Nucleus accumbens (tissue), 56 donors: ENCODE measurements around the gene CPNE7.
A peak's percentile ranks its signal among the peaks of the same experiment; 100 is the strongest.

Experiments used
- DNase-seq, 56 donors: peaks; one replicate each; lab custom pipeline; 2025; lab: John Stamatoyannopoulos, UW

The CPNE7 gene

DNA sequence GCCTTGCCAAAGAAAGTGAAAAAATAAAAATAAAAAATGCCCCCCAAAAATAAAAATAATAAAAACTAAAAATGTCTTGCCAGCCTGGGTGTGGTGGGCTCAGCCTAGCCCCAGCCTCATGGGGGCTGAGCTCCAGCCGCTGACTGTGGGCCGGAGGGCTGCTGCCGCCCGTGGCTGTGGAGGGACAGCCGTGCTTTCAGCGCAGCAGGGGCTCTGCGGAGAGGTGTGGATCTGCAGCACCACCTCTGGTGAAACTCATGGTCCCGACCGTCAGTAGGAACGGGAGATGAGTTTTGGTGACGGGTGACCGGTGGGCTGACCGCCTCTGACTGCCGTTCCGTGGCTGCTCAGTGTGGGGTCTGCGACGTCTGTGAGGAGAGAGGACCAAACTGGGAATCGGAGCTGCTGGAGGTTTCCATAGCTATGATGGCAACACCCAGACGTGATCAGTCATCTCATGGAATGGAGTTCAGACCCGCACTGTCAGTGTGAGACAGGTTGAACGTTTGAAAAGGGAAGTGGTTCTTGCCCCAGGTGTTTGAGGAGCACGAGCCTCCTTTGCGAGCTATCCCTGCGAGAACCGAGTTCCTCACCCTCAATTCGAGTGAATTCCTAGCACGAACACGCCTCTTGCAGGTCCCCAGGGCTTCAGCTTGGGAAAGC is 27.1 kb upstream of the CPNE7 start:
- DNase-seq, result no peak

DNA sequence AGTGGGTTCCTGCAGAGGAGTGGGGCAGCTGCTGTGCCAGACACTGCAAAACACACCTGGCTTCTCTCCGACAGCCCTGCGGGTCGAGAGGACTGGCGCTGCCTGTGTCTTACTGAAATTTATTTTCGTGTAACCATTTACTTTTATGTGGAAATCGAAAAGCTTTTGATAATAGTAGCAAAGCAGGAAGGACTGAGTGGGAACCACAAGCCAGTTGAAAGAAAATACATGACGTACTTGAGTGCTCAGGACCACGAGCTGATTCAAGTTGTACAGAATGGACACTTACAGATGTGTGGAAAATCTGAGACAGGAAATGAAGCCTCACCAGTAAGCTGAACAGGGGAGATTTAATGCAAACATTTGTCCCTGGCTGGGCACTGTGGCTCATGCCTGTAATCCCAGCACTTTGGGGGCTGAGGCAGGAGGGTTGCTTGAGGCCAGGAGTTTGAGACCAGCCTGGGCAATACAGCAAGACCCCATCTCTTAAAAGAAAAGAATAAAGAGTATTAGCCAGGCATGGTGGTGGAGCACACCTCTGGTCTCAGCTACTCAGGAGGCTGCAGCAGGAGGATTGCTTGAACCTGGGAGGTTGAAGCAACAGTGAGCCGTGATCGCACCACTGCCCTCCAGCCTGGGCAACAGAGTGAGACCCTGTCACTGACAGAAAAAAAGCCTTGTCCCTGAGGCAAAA is 26.4 kb upstream of the CPNE7 start:
- DNase-seq, result no peak

DNA sequence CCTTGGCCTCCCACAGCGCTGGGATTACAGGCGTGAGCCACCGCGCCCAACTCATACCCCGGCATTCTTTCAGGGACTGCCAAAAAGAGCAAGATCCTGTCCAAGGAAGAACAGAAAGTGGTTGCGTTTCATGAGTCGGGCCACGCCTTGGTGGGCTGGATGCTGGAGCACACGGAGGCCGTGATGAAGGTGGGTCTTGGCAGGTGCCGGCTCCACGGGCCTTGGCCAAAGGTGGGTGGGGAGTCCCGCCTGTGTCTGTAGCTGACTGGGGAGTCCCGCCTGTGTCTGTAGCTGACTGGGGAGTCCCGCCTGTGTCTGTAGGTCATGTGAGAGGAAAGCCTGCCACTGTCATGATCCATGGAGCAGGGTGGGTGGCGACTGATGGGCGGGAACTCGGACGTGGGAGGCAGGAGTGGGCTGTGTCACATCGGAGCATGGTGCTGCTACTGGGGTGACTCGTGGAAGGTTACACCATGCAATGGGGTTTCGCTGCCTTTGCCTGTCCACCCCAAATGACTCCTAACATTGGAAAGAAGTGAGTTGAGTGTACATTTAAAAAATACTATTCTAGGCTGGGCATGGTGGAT is 25.0 kb upstream of the CPNE7 start:
- DNase-seq, result no peak

DNA sequence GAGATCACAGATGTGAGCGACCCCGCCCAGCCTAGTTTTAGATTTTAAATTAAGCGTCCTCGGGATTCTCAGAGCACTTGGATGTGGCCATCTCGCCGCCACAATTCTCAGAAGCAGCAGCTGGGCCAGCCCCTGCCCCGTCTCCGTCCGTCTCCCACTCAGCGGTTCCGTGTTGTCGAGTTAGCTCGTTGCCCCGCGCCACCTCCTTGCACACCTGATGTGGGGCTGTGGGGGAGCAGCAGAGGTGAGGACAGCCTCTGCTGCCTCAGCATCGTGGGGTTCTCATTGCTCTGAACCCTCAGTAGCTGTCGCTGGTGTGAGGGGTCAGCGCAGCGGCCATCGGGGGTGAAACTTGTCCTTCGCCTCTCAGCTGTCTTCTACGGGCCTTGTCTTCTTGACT is 23.2 kb upstream of the CPNE7 start:
- DNase-seq, result no peak

DNA sequence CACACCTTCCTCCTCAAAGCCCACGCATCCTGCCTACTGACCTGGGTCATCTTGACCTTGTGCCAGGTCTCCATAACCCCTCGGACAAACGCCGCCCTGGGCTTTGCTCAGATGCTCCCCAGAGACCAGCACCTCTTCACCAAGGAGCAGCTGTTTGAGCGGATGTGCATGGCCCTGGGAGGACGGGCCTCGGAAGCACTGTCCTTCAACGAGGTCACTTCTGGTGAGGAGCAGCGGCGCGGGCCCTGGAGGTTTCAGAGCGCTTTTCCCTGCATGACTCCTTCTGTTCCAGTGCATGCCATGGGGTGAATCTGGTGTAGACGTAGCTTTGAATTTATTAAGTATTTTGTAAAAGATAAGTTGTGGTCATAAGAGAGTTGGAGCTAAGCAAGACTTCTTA is 22.6 kb upstream of the CPNE7 start:
- DNase-seq, result no peak

DNA sequence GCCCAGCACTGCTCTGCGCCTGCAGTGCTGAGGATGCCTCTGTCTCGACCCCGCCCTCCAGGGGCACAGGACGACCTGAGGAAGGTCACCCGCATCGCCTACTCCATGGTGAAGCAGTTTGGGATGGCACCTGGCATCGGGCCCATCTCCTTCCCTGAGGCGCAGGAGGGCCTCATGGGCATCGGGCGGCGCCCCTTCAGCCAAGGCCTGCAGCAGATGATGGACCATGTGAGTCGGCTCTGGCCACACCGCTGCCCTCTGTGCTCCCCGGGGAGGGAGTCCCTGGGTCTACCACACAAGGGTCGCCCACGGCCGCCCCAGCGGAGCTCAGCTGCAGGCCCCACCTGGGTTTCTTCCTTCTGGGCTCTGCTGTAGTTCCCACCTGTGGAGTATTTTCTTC is 21.8 kb upstream of the CPNE7 start:
- no peak for DNase-seq

DNA sequence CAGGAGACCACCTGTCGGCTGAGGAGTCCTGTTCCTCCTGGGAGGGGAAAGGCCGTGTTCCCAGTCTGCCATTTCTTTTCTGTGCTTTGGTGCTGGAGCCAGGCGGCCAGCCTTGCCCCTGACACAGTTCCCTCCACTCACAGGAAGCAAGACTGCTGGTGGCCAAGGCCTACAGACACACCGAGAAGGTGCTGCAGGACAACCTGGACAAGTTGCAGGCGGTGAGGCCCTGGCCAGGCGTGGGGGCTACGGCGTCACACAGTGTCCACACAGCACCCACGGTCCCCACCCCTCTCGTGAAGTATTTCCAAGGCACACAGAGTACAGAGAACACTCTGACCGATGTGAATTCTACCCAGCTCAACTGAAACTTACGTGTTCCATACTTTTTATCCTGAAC is 21.2 kb upstream of the CPNE7 start:
- no peak for DNase-seq

DNA sequence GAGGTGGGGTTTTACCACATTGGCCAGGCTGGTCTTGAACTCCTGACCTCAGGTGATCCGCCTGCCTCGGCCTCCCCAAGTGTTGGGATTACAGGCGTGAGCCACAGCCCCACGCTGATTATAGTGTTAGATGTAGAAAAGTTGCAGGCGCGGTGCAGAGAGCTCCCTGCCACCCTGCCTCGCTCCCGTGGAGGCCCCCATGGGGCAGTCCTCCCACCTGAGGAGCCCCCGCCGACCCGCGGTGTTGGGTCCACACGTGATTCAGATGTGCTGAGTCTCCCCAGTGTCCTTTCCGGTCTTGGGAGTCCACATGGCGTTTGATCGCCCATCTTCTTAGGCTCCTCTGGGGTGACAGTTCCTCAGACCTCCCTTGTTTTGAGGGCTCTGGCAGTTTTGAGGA is 20.3 kb upstream of the CPNE7 start:
- no peak for DNase-seq

DNA sequence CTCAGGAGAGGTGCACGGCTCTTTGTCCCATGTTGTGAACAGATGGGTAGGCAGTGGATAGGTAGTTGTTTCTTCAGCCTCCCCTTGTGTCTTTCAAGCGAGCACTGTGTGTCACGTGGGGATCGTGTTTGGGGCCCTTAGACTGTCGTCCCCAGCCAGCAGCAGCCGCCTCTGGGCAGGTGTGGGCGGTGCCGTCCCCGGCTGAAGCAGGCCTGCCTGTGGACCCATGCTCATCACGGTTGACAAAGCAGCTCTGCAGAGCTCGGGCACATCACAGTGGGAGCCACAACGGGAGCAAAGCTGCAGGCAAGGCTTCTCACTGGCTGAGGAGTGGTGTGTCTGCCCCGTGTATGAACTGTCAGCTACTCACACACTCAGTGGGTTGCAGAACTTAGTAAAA is 19.8 kb upstream of the CPNE7 start:
- DNase-seq, result no peak

DNA sequence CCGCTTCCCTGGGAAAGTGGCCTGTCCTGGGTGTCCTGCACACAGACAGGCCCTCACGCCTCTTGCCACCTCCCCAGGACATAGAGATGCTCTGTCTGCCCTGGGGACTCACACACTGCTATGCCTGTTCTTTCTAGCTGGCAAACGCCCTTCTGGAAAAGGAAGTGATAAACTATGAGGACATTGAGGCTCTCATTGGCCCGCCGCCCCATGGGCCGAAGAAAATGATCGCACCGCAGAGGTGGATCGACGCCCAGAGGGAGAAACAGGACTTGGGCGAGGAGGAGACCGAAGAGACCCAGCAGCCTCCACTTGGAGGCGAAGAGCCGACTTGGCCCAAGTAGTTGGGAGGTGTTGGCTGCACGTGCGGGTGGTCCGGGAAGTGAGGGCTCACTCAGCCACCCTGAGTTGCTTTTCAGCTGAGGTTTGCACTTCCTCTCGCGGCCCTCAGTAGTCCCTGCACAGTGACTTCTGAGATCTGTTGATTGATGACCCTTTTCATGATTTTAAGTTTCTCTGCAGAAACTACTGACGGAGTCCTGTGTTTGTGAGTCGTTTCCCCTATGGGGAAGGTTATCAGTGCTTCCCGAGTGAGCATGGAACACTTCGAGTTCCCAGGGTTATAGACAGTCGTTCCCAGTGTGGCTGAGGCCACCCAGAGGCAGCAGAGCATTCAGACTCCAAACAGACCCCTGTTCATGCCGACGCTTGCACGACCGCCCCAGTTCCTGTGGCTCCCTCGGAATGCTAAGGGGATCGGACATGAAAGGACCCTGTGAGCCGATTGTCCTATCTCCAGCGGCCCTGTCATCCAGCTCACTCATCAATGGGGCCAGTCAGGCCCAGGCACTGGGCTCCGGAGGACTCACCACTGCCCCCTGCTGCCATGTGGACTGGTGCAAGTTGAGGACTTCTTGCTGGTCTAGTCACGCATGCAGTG is 18.5 kb upstream of the CPNE7 start:
- peak in 55 of 56 donors; percentile 35 to 96 (median 86) for DNase-seq

DNA sequence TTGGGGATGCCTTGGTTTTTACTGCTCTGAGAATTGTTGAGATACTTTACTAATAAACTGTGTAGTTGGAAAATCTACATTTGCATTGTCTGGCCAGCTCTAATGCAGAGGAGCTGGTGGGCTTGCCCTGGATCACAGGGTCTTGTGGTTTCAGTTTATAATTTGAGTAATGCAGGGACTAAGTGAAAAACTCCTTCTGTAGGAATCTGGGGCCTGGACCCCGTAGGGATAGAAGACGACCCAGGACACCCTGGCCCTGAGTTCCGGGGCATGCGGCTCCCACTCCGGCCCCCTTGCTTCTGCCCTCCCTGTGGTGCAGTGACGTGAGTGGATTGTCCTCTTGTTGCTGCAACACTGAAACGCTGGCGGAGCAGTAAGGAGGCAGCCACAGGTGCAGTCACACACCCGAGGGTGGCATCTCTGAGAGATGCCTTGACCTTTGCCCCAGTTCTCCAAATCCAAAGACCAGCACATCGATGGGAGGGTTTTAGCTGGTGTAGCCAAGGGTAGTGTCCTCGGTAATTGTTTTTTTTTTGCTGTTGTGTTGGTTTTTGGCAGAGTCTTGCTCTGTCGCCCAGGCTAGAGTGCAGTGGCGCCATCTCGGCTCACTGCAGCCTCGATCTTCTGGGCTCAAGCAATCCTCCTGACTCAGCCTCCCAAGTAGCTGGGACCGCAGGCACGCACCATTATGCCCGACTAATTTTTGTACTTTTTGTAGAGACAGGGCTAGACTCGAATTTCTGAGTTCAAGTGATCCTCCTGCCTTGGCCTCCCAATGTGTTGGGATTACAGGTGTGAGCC is 17.7 kb upstream of the CPNE7 start:
- DNase-seq, result no peak

DNA sequence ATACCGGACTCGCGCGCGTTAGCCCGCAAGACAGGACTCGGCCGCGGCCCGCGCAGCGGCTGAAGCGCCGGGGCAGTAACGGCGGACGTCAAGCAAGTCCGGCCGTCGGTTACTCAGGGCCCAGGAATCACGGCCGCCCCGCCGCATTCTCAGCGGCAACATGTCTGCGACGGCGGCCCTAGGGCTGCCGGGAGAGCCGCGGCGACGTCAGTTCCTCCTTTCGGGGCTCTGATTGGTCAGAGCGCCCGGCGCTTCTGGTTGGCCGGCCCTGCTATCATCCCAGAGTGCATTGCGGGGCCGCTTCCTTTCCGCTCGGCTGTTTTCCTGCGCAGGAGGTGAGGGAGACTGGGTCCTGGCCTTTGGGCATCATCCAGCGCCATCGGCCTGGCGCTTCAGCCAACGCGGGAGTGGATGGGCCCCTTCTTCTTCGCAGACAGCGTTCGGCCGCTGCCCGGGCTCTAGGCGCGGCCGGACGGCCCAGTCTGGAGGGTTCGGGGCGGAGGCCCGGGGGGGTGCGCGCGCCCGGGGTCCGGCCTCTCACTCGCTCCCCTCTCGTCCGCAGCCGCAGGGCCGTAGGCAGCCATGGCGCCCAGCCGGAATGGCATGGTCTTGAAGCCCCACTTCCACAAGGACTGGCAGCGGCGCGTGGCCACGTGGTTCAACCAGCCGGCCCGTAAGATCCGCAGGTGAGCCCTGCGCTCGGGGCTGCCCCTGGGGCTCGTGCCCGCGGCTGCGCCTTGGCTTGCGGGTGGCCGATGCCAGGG is 15.0 kb upstream of the CPNE7 start, which contains the start of gene RPL13:
Gene RPL13, plus strand, starts transcription at position 305 of the 764 bp plus-strand sequence. Its CDS starts 278 bp downstream, at position 583.
- peak in 55 of 56 donors; percentile 59 to 97 (median 91) for DNase-seq

DNA sequence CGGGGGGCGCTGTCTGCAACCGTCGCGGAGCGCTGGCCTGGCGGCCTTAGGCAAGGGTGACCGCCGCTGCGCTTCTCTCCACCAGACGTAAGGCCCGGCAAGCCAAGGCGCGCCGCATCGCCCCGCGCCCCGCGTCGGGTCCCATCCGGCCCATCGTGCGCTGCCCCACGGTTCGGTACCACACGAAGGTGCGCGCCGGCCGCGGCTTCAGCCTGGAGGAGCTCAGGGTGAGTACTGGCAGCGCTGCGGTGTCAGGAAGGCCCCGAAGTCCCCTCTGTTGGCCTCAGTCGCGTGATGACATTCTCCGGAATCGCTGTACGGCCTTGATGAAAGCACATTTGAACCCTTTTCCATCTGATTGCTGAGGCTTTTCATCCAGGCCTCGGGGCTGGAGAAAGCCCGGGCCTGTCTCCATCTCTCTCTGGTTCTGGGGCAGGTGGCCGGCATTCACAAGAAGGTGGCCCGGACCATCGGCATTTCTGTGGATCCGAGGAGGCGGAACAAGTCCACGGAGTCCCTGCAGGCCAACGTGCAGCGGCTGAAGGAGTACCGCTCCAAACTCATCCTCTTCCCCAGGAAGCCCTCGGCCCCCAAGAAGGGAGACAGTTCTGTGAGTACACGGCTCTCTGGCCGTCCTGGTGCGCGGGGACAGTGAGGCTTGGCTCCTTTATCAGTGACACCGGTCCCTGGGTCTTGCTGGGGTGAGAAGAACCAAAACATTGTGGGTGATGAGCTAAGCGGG is 14.2 kb upstream of the CPNE7 start:
- DNase-seq, result peak in 2 of 56 donors; percentile 19 to 36

DNA sequence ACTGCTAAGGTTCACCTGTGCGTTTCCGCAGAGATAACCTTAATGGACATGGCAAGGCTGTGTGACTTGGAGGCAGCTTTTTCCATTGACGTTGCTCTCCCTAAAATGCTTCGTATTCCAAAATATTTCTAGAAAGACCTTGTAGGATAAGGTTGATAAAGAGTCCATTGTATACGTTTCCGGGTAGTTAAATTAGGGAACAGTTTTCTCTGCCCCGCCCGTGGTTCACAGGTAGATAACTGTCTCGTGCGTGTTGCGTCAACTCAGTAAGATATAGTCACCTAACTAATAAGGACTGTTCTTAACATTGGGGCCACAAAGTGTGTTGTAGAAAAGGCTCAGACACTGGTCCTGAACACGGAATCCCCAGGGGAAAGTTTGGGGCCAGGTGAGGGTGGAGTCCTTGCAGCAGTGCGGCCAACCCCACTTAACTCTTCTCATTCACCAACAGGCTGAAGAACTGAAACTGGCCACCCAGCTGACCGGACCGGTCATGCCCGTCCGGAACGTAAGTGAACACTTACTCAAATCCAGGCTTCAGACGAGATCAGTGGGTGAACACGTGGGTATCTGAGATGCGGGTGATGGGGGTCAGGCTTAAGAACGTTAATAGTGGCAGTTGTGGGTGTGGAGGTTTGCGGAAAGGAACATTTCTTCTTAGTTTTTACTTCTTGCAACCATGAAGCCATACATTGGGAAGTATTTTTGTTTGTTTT is 13.5 kb upstream of the CPNE7 start:
- DNase-seq, result no peak

DNA sequence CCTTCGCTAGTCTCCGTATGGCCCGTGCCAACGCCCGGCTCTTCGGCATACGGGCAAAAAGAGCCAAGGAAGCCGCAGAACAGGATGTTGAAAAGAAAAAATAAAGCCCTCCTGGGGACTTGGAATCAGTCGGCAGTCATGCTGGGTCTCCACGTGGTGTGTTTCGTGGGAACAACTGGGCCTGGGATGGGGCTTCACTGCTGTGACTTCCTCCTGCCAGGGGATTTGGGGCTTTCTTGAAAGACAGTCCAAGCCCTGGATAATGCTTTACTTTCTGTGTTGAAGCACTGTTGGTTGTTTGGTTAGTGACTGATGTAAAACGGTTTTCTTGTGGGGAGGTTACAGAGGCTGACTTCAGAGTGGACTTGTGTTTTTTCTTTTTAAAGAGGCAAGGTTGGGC is 12.6 kb upstream of the CPNE7 start:
- DNase-seq, result peak in 11 of 56 donors; percentile 6 to 41 (median 15)

DNA sequence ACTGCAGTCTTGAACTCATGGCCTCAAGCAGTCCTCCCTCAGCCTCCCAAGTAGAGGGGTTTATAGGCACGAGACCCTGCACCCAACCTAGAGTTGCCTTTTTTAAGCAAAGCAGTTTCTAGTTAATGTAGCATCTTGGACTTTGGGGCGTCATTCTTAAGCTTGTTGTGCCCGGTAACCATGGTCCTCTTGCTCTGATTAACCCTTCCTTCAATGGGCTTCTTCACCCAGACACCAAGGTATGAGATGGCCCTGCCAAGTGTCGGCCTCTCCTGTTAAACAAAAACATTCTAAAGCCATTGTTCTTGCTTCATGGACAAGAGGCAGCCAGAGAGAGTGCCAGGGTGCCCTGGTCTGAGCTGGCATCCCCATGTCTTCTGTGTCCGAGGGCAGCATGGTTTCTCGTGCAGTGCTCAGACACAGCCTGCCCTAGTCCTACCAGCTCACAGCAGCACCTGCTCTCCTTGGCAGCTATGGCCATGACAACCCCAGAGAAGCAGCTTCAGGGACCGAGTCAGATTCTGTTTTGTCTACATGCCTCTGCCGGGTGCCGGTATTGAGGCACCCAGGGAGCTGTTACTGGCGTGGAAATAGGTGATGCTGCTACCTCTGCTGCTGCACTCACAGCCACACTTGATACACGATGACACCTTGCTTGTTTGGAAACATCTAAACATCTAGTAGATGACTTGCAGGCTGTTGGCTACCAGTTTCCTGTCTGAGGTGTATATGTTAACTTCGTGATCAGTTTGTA is 11.7 kb upstream of the CPNE7 start:
- DNase-seq, result no peak
